HG03571 (cell line): ENCODE results near the gene GRIK2.
"Not testable (repeated sequence)": the region's sequence is repeated elsewhere in the genome, so short reads cannot be mapped to it uniquely, and the experiment has no call there.

Source experiments
- ATAC-seq: cut with Tn5 transposase; IDR thresholded peaks from one replicate; pipeline ENCODE4 v1.9.1; 2021; ENCODE audit not compliant: unreplicated experiment

The GRIK2 gene

DNA sequence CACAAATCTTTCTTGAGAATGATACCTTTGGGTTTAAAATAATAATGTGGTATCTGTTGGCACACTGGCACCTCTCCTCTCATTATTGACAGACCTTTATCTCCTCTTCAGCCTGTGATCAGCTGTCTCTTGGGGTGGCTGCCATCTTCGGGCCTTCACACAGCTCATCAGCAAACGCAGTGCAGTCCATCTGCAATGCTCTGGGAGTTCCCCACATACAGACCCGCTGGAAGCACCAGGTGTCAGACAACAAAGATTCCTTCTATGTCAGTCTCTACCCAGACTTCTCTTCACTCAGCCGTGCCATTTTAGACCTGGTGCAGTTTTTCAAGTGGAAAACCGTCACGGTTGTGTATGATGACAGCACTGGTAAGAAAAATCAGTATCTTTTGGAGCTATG lies 232.8 kb downstream of the GRIK2 start:
- no peak for ATAC-seq

DNA sequence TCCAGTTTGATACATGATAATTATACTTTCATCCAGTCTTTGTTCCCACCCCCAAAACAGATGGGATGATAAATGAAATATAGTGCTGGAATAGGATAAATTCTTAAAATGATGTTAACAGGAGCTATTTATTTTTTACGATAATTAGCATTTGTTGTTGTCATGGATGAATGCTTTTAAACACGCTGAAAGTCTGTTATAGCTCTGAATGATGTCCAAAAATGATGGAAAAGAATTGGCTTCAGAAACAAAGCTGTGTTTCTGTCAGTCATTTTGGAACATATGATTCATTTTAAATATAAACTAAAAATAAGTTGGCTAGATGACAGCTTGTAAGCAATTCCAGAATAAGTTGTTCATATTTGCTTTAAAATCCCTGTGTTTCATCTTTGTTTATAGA lies 237.4 kb downstream of the GRIK2 start:
- ATAC-seq = no peak

DNA sequence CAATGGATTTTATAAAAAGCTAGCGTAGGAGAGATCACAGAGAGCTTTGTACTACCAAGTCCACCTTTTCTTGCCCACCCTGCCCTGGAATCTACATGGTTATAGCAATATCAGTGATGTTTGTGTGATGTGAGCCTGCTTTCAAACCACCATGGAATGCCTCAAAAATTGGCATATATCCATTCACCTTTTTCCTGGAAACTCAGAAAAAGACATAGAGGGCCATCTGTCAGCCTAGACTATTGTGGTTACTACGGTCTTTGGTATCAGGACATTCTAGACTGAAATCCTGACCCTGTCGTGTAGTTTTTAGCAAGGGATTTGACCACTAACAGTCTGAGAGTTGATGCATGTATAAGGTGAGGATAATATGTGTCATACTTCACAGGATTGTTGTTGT lies 239.6 kb downstream of the GRIK2 start:
- ATAC-seq = no peak

- ATAC-seq = not testable (repeated sequence)
These were observed 245.4 kb downstream of the GRIK2 start for GRCh38 chr6:101638865-101639264.

DNA sequence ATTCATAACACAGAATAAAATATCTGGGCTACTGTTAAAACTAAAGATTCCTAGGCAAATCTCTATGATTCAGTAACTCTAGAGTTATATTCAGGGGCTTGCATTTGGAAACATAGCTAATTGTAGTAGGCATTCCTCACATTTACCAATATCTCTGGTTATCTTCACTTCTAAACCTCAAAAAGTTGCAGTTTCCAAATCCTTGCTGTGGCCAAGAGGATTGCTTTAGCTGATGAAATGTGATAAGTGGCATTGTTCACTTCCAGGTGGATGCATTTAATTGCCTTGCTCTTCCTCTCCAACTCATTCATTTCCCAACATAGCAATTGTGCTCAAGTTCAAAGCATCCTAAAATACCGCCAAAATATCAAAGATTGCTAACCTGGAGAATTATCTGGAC lies 246.6 kb downstream of the GRIK2 start:
- ATAC-seq = no peak

- no peak for ATAC-seq
These were observed 252.3 kb downstream of the GRIK2 start for GRCh38 chr6:101645770-101646169.

DNA sequence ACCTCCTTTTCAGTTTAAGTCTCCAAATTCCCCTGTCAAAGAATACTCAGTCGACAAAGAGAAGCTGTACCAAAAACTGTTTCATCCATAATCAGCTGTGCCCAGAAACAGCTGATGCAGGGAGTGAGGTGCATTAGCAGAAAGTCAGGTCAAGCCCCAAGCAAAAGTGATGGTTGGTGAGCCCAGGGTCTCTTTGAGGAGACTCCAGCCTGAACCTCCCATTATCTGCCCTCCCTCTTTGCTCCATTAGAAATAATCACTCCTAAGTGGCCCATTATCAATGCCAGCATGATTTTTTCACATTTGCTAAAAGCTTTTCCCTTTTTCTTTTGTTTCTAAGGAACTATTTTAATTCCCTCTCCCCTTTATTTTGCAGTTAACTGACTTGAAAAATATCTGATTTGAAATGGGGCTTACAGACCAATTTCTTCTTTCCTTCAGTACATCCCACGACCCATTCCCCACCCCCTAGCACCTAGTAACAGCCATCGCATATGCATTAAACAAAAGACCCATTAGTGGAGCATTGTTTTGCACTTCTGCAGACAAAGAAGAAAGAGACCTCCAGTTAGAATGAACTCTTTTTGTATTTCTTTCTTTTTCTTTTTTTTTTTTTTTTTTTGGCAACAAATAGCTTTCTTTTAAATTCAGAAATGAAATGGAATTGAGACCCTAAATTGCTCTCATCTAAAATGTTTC lies 257.0 kb downstream of the GRIK2 start:
- no peak for ATAC-seq

DNA sequence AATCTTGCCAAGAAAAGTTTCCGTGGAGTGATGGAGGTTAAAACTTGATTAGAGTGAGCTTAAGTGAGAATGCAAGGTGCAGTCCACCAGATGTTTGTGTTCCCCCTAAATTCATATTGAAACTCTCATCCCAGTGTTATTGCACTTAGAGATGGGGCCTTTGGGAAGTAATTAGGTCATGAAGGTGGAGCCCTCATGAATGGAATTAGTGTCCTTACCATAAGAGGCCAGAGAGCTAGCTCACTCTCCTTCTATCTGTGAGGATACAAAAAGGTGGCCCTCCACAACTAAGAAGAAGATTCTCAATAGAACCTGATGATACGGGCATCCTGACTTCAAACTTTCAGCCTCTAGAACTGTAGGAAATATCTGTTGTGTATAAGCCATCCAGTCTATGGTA lies 258.6 kb downstream of the GRIK2 start:
- no peak for ATAC-seq

DNA sequence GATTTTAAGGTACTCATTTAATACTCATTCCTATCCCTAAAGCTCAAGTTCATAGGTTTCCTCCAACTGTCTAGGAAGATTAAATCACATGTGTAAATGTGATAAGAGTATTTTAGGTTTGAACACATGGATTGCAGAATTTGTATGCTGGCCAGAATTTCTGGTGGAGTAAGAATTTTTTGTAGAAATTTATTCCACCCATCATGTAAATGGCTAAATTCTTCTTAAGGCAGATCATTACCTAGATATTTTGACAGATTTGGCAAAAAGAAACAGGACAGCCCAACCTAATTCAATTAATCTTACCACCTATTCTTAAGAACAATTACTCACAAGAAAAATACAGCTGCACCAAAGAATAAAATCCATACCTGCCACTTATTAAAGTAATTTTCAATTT lies 261.6 kb downstream of the GRIK2 start:
- no peak for ATAC-seq

- peak; percentile 58 for ATAC-seq
These were observed 268.8 kb downstream of the GRIK2 start for GRCh38 chr6:101662111-101662897.

- ATAC-seq = no peak
These were observed 269.6 kb downstream of the GRIK2 start for GRCh38 chr6:101663100-101663499.

DNA sequence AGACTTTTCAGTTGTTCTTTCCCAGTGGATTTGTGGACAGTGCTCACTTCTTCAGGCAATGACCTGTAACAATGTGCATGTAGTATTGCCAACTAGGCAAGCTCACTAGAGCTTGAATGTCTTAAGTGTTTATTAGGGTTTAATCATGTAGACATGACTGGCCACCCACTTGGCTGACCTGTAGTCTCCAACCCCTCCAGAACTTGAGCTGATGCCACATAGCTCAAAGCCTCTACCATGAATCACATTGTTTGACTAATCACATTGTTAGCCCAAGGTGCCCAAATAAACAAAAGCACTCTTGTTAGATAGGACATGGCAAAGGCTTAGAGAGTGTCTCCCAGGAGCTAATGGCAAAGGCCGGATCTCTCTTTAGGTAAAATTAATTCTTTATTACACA lies 272.7 kb downstream of the GRIK2 start:
- no peak for ATAC-seq

- ATAC-seq = no peak
These were observed 275.1 kb downstream of the GRIK2 start for GRCh38 chr6:101668496-101669030.

- no peak for ATAC-seq
These were observed 282.7 kb downstream of the GRIK2 start for GRCh38 chr6:101676187-101676586.

- no peak for ATAC-seq
These were observed 289.4 kb downstream of the GRIK2 start for GRCh38 chr6:101682937-101683336.

- no peak for ATAC-seq
These were observed 290.4 kb downstream of the GRIK2 start for GRCh38 chr6:101683884-101684283.

DNA sequence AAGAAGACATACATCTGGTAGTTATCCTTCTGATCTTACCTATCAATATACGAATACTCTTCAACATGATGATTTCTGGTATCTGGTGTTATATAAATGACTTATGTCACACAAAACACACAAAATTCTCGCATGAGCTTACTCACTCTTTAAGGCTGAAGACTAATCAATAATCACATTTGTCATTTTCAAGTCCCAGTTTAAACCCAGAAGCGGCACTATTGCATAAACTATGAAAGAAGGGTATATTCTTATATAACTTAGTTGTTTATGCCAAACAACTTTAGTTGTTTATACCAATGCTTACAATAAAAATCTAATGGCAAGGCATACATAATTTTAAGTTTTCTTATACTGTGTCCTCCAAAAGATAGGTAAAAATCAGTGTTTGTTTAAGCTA lies 293.1 kb downstream of the GRIK2 start:
- ATAC-seq = no peak

DNA sequence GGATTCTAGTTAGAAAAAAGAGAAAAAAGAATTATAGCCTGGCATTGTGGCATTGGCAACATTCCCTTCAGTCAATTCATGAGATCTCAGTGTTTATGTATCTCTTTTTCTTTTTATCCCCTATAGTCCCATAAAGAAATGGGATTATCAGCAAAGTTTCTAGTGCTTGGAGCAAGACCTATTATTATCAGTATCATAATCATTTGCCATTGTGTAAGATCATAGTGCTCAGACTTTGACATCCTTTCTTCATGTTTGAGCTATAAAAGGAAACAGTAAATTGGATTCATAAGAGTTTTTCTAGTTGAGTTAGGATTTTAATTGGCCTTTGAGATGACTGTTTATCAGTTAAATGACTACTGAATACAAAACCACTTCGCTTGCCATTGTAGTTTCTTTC lies 295.6 kb downstream of the GRIK2 start:
- ATAC-seq = no peak

- ATAC-seq = no peak
These were observed 296.2 kb downstream of the GRIK2 start for GRCh38 chr6:101689695-101690094.

- no peak for ATAC-seq
These were observed 307.1 kb downstream of the GRIK2 start for GRCh38 chr6:101700655-101701054.

DNA sequence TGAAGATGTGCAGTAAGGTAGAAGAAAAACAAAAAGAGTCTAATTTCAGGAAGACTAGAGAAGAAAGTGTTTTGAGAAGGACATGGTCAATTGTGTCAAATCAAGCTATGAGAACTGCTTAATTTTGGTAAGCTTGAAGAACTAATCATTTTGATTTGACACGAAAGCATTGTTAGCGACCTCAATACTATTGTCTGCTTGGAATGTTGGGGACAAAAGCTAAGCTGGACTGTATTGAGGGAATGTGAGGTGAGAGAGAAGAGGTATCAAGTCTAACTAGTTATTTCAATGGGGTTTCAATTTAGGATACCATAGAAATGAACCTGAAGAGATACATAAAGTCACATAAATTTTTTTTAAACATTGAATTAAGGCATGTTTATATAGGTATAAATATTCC lies 309.8 kb downstream of the GRIK2 start:
- no peak for ATAC-seq

DNA sequence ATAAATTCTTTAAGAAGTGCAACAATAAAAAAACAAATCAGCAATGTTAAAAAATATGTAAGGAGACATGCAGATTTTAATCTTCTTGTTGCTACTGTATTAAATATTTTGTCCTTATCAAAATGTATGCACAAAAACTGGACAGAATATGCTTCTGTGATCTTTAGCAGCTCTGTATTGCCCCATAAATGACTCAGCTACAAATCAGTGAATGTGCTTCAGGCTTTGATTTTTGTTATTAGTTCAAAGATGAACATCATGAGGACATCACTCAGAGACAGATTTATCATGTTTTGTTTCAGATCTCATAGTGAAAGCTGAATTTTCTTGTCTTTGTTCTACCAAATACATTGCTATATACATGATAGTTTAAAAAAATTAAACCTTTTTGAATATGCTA lies 312.4 kb downstream of the GRIK2 start:
- ATAC-seq = no peak
